Measurements from ENCODE around the gene NFIA.
A peak's percentile ranks its signal among the peaks of the same experiment; 100 is the strongest.

Gene NFIA

GRCh38 chr1:61083807-61084440 lies 1.6 kb downstream of the NFIA start:
- peak; percentile 60 for DNase-seq (ENCODE audit: low spot score)

- DNase-seq (ENCODE audit: low spot score), result no peak
Measured at GRCh38 chr1:61084491-61085031, 2.2 kb downstream of the NFIA start.

DNA sequence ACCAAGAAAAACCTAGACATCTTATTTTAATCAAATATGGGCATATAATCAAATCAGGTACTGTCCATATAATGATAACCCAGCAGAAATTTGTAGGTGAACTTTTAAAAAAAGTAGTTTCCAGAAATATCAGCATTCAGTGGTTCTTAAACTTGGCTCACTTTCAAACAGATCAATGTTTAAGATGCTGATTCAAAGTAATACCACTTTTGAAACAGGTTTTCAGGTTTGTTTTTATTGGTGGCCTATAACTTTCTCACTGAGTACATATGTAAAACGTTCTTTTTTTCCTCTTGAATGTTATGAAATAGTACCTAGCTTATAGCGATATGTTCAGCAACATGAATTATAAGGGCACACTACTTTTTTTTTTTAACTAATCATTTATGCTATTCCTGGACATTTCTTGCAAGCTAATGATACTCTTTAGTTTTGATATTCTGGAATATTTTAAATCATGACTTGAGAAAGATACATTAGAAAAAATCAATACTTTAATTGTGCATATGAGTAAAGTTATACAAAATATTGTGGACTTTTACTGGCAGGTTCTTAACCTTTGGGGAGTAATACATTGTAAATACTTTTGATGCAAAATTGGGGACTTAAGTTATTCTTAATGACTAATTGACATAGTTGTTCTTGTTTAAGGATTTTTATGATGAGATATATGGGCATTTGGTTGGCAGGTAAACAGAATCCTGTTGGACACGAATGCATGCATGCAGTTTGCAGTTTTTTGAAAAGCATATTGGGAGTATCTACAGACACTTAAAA lies 3.0 kb downstream of the NFIA start:
- peak; percentile 48 for DNase-seq (ENCODE audit: low spot score)

GRCh38 chr1:61085983-61086644 lies 3.8 kb downstream of the NFIA start:
- no peak for DNase-seq (ENCODE audit: low spot score)

GRCh38 chr1:61087571-61087970 lies 5.2 kb downstream of the NFIA start:
- no peak for DNase-seq (ENCODE audit: low spot score)

GRCh38 chr1:61088163-61088974 lies 6.0 kb downstream of the NFIA start:
- DNase-seq (ENCODE audit: low spot score), result no peak

DNA sequence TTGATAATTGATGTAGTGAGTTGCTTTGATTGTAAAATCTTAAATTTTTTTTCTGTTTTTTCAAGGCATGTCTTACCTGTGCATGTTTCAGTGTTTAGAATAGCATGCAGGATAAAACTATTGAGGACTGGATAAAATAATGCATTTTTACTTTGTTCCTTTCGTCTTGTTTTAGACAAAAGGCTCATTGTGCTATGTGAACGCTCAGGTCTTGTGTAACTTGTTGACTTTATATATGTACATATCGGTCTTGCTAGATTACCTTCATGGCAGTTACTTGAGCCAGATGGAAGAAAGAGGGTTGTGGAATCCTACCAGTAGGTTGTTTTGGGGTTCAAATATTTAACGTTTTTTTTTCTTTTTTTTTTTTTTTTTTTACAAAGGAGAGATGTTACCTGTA lies 7.0 kb downstream of the NFIA start:
- no peak for DNase-seq (ENCODE audit: low spot score)

- no peak for DNase-seq (ENCODE audit: low spot score)
Measured at GRCh38 chr1:61089741-61090140, 7.4 kb downstream of the NFIA start.

DNA sequence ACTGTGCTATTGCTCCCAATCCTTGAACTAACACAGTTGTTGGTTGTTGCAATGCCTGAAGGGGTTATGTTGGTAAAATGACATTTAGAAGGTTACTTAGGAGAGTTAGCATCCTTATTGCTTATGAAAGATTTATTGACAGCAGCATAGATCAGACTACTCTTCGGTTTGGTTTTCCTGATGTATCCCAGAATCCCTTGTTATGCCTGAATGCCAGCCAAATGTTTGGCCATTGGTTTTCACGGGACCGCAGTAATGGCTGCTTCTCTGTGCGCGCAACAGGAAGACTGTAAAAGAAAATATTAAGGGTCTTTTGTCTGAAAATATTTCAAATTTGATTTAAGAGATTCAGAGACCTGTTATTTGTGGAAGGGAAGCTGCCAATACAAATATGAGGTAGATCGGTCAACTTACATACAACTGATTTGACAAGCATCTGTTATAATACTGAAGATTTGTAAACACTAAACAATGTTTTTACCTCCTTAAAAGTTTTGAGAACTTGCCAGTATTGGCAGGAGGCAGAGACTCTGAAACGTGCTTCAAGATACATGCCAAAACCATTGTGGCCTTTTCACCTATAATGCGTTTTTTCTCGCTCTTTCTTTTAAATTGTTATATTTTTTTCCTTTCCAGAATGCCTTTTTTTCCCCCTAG lies 8.3 kb downstream of the NFIA start:
- no peak for DNase-seq (ENCODE audit: low spot score)

DNA sequence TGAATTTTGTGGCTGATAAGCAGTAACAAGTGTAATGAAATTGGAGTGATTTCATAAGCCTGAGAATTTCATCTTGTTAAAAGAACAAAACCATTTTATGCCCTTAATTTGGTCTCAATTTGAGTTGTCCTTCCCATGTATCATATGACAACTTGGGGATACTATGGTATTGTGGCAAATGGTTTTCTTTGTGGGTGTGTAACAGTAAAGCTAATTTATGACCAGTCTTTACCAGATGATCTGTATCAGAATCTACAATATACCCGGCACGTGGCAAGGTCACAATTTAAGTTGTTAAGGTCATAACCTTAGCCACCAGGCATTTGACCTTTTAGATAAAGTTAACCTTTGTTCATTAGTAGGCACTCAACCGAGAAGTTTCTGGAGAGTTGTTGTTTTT lies 9.1 kb downstream of the NFIA start:
- no peak for DNase-seq (ENCODE audit: low spot score)

DNA sequence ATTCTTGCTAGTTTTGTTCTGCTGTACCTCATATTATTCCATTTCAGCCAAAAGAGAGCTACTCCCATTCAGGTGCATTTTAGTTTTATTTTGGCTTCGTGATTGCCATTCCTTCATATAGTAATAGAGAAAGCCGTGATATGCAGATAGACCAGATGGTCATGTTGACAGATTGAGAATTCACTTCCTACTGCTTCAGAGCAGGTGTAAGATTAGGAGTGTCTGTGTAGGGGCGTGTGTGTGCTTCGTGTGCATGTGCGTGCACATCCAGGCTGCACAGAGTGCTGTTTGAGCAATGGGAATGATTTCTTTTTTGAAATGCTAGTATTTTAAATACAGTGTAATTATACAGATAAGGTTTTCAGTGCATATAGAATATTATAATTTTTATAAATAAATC lies 10.3 kb downstream of the NFIA start:
- DNase-seq (ENCODE audit: low spot score), result no peak

DNA sequence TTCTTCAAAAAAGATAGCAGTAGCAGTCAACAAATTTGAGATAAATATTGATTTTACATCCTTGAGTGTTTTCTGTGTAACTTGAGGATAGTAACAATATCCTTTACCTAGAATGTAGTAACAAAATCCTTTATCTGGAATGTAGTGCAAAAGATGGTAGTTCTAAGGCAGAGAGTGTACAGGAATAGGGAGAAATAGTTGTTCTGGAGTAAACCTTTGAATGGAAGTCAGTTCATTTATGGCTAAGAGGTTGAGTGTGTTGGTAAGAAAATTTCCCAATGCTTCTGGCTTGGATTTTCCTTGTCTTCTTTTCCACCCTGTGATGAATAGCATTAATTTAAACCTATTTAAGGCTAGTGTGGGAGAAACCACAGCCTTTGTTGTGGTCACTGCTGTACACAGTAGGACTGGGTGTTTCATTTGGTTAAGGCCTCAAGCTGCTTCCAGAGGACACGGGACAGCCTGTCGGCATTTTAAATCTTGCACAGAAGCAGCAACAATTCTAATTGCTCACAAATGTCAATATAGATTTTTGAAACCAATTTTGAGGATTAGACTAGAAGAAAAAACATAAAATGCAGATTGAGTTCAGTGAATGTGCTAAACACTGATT lies 11.3 kb downstream of the NFIA start:
- DNase-seq (ENCODE audit: low spot score), result no peak

DNA sequence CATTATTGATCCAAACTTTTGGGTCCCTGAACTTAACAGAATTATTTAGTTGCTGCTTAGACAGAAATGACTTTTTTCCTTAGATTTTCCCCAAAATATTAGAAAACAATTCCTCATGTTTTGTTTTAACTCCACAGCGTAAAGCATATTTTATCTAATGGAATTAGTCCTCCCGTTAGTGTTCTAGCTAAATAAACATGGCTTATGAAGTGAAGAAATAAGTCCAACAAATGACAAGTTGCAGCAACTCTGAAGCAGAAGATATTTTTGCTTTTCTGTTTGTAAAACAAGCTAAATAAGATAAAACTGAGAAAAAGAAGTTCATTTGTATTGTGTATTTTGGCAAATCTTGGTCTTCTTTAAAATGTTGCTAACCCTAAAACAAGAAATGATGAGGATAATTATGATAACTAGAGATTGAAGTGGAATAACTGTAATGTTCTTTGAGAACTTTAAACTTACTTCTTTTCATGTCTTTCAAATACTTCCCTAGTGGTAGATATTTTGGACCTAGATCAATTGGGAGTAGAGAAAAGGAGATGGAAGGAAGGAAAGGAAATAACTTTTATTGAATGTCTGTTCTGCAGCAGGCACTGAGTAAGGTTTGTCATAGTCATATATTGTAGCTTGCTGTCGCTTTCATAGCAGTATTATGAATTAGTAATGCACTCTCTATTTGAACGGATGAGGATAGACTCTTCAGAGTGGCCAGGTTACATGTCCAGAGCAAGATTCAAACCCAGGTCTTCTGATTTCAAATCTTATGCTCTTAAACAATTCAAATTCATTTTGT lies 12.5 kb downstream of the NFIA start:
- no peak for DNase-seq (ENCODE audit: low spot score)

DNA sequence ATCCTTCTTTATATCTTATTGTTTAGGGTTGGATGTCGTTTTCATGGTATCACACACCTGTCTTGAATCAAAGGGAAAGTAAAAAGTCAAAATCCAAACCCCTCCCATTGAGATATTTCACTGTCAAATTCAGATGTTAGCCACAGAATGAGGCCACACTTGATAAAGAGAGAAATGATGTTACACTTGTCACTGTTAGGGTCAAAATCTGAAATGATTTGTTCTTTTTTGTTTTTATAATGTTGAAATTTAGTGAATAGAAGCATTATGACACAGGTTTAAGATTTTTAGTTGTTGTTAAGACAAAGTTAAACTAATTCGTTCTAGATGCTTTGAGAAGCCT lies 13.1 kb downstream of the NFIA start:
- DNase-seq (ENCODE audit: low spot score), result no peak

DNA sequence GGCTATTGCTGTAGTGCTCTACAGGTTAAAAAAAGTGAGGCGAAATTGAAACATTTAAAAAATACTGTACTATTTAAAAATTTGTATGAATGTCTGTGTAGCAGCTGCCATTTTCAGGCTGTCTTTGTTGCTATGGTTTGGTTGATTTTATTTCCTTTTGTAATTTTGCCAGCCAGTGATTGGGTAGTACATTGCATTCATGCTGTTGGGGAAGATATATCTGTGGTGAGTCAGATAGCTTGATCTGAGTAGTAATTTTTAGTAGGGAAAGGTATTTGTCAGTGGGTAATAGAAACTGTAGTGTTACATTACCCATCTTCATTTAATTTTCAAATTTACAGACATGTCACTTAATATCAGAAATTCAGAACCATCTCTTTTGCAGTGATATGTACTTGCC lies 15.0 kb downstream of the NFIA start:
- DNase-seq (ENCODE audit: low spot score), result no peak

- DNase-seq (ENCODE audit: low spot score), result no peak
Measured at GRCh38 chr1:61097722-61098121, 15.4 kb downstream of the NFIA start.

DNA sequence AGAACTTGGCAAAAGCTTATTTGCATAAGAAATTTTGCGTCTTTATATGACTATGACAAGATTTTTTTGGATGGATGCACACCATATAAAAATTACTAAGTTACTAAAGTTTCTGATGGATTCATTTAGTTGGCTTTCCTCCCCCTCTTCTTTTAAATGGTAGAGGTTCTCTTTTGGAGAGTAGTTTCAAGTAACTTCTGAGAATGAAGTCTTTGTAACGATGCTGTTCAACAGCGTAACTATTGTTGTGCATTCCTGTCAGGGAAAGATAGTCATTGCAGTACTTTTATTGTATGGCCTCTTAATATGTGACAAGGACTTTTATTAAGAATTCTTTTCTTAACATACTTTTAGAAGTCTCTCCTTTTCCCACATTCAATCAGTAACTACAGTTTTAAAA lies 16.0 kb downstream of the NFIA start:
- DNase-seq (ENCODE audit: low spot score), result no peak

- no peak for DNase-seq (ENCODE audit: low spot score)
Measured at GRCh38 chr1:61098906-61099437, 16.6 kb downstream of the NFIA start.

- no peak for DNase-seq (ENCODE audit: low spot score)
Measured at GRCh38 chr1:61100578-61100977, 18.2 kb downstream of the NFIA start.

- DNase-seq (ENCODE audit: low spot score), result no peak
Measured at GRCh38 chr1:61101536-61101935, 19.2 kb downstream of the NFIA start.

Data from hematopoietic multipotent progenitor cell treated with erythropoietin and hydrocortisone succinate and interleukin-3 and kit ligand, for 17 days (in vitro differentiated cells).